Neuron (in vitro differentiated cells): ENCODE results near the gene IFNL2.

Source experiments
- H2AFZ ChIP-seq: one replicate; pipeline ENCODE4 v1.6.1; 2013; ENCODE audit warnings: low read depth, mild to moderate bottlenecking, inconsistent platforms, low read length, moderate library complexity
- H3K27me3 ChIP-seq: one replicate; pipeline ENCODE4 v1.6.1; 2013; ENCODE audit warnings: low read length; ENCODE audit not compliant: insufficient read depth
- H3K36me3 ChIP-seq: one replicate; pipeline ENCODE4 v1.6.1; 2013; ENCODE audit warnings: low read length; ENCODE audit not compliant: insufficient read depth
- H3K4me1 ChIP-seq: one replicate; pipeline ENCODE4 v1.6.1; 2013; ENCODE audit warnings: low read length; ENCODE audit not compliant: insufficient read depth
- H3K4me3 ChIP-seq: 2 replicates; pipeline ENCODE4 v1.5.1; 2013; ENCODE audit warnings: mild to moderate bottlenecking, low read length, moderate library complexity
- H3K9me3 ChIP-seq: one replicate; pipeline ENCODE4 v1.6.1; 2013; ENCODE audit warnings: low read length

The IFNL2 gene

DNA sequence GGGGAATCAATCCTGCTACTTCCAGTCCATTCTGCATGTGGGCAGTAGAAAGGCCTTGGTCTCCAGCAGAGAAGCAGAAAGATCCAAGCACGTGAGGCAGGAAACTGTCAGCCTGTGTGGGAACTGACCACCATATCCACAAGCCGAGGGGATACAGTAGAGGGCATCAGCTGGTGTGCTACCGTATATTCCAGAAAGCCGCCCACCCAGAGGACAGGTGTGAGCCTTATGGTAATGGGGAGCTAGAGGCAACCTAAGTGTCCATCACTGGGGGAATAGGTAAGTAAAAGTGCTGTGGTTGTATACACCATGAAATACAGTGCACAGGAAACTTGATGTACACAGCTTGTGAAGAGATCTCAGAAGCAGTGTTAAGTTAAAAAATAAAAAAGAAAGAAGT lies 25.2 kb downstream of the IFNL2 start:
- H3K4me3 ChIP-seq, result no peak overlapping the region
- no peaks in the 10 kb centered on the region for H3K4me1 ChIP-seq
- peaks cover 18% of the 10 kb centered on the region for H3K27me3 ChIP-seq
- no peaks in the 10 kb centered on the region for H3K36me3 ChIP-seq
- H3K9me3 ChIP-seq, result no peaks in the 10 kb centered on the region
- no peak overlapping the region for H2AFZ ChIP-seq

- peaks cover 18% of the 10 kb centered on the region for H3K27me3 ChIP-seq
- H3K4me1 ChIP-seq, result no peaks in the 10 kb centered on the region
- H2AFZ ChIP-seq, result no peak within 1 kb of the TSS
- no peak within 1 kb of the TSS for H3K4me3 ChIP-seq
- H3K36me3 ChIP-seq, result no peaks in the 10 kb centered on the region
- H3K9me3 ChIP-seq, result no peaks in the 10 kb centered on the region
Measured at GRCh38 chr19:39296055-39296645, 28.0 kb downstream of the IFNL2 start, which contains the start of gene IFNL1. IFNL1 (plus strand) TSS chr19:39296407; CDS start chr19:39296422, 15 bp downstream.

- peaks cover 18% of the 10 kb centered on the region for H3K27me3 ChIP-seq
Measured at GRCh38 chr19:39296906-39297305, 28.7 kb downstream of the IFNL2 start.

GRCh38 chr19:39297931-39298634 lies 29.9 kb downstream of the IFNL2 start:
- Histone ChIP-seq H3K9me3 (no peaks in the 10 kb centered on the region), H3K36me3 (no peaks in the 10 kb centered on the region), H3K27me3 (peaks cover 20% of the 10 kb centered on the region), H2AFZ (no peak overlapping the region), H3K4me1 (no peaks in the 10 kb centered on the region), H3K4me3 (no peak overlapping the region)

More at GRCh38 chr19:39296906-39297305, 28.7 kb downstream of the IFNL2 start:
- H3K4me1 ChIP-seq, result no peaks in the 10 kb centered on the region
- no peaks in the 10 kb centered on the region for H3K9me3 ChIP-seq
- H3K36me3 ChIP-seq, result no peaks in the 10 kb centered on the region
- no peak overlapping the region for H3K4me3 ChIP-seq
- H2AFZ ChIP-seq, result no peak overlapping the region

GRCh38 chr19:39299404-39299803 lies 31.2 kb downstream of the IFNL2 start:
- H3K27me3 ChIP-seq, result peaks cover 22% of the 10 kb centered on the region

GRCh38 chr19:39299832-39300231 lies 31.6 kb downstream of the IFNL2 start:
- H3K9me3 ChIP-seq, result no peaks in the 10 kb centered on the region
- H3K27me3 ChIP-seq, result peaks cover 24% of the 10 kb centered on the region

More at GRCh38 chr19:39299404-39299803, 31.2 kb downstream of the IFNL2 start:
- no peak overlapping the region for H2AFZ ChIP-seq
- H3K4me1 ChIP-seq, result no peaks in the 10 kb centered on the region
- no peak overlapping the region for H3K4me3 ChIP-seq
- H3K36me3 ChIP-seq, result no peaks in the 10 kb centered on the region
- no peaks in the 10 kb centered on the region for H3K9me3 ChIP-seq

GRCh38 chr19:39301021-39301420 lies 32.8 kb downstream of the IFNL2 start:
- Histone ChIP-seq H3K4me3 (no peak overlapping the region), H2AFZ (no peak overlapping the region), H3K9me3 (no peaks in the 10 kb centered on the region), H3K36me3 (no peaks in the 10 kb centered on the region), H3K27me3 (peaks cover 31% of the 10 kb centered on the region), H3K4me1 (no peaks in the 10 kb centered on the region)

More at GRCh38 chr19:39299832-39300231, 31.6 kb downstream of the IFNL2 start:
- no peak overlapping the region for H3K4me3 ChIP-seq
- no peak overlapping the region for H2AFZ ChIP-seq
- H3K36me3 ChIP-seq, result no peaks in the 10 kb centered on the region
- H3K4me1 ChIP-seq, result no peaks in the 10 kb centered on the region

DNA sequence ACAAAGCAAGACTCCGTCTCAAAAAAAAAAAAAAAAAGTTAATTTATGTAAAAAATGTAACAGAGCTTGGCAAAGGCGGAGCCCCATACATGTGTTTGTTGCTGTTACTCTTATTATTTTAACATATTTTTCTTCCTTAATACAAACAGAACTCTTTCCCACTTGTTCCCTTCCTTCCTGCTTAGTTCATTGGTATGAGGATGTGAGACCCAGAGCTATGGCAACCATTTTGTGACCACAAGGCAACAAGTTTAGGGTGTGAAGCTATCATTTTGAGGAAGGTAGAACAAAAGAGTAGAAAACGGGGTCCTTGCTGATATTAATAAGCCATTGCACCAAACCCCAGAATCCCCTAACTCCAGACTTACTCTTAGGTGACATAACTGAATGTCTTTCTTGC lies 33.4 kb downstream of the IFNL2 start:
- no peaks in the 10 kb centered on the region for H3K36me3 ChIP-seq
- H3K4me3 ChIP-seq, result no peak overlapping the region
- no peak overlapping the region for H2AFZ ChIP-seq
- H3K9me3 ChIP-seq, result no peaks in the 10 kb centered on the region
- peaks cover 1% of the 10 kb centered on the region for H3K4me1 ChIP-seq
- H3K27me3 ChIP-seq, result peaks cover 32% of the 10 kb centered on the region

DNA sequence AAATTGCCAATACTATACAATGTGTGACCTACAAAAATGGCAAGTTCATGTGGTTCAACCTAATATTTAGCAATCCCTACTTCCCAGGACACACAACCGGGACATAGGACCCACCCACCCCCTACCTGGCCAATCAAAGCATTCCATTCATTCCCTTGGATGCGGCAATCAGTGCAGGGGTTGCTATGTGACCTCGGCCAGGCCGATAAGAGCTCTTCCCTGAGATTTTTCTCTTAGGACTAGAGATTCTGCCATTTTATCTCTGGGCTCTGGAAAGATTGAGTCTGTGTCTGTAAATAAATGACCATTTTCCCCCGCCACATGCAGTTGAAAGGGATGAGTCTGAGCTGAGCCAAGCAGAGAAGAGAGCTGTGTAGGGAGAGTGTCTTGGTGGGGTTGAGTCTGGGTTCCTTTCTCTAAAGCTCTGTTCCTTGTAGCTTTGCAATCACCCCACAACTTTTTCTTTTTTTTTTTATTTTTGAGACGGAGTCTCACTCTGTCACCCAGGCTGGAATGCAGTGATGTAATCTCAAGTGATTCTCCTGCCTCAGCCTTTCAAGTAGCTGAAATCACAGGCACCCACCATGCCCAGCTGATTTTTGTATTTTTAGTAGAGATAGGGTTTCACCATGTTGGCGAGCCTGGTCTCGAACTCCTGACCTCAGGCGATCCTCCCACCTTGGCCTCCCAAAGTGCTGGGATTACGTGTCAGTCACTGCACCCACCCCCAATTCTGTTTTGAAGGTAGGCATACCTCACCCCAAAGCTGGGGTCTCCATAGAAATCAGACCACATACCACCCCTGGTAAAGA lies 35.4 kb downstream of the IFNL2 start:
- no peak overlapping the region for H2AFZ ChIP-seq
- peaks cover 40% of the 10 kb centered on the region for H3K27me3 ChIP-seq
- peaks cover 11% of the 10 kb centered on the region for H3K4me1 ChIP-seq
- no peaks in the 10 kb centered on the region for H3K9me3 ChIP-seq
- H3K4me3 ChIP-seq, result no peak overlapping the region
- H3K36me3 ChIP-seq, result no peaks in the 10 kb centered on the region

GRCh38 chr19:39304185-39304513 lies 36.0 kb downstream of the IFNL2 start:
- no peak overlapping the region for H2AFZ ChIP-seq
- H3K27me3 ChIP-seq, result peaks cover 45% of the 10 kb centered on the region
- H3K36me3 ChIP-seq, result no peaks in the 10 kb centered on the region
- H3K9me3 ChIP-seq, result no peaks in the 10 kb centered on the region
- H3K4me1 ChIP-seq, result peaks cover 11% of the 10 kb centered on the region
- H3K4me3 ChIP-seq, result no peak overlapping the region

GRCh38 chr19:39304701-39305571 lies 36.7 kb downstream of the IFNL2 start:
- no peak overlapping the region for H3K4me3 ChIP-seq
- no peaks in the 10 kb centered on the region for H3K9me3 ChIP-seq
- no peak overlapping the region for H2AFZ ChIP-seq
- peaks cover 11% of the 10 kb centered on the region for H3K4me1 ChIP-seq
- no peaks in the 10 kb centered on the region for H3K36me3 ChIP-seq
- peaks cover 45% of the 10 kb centered on the region for H3K27me3 ChIP-seq

- H3K4me1 ChIP-seq, result peaks cover 11% of the 10 kb centered on the region
- no peaks in the 10 kb centered on the region for H3K36me3 ChIP-seq
- H3K4me3 ChIP-seq, result no peak overlapping the region
- no peaks in the 10 kb centered on the region for H3K9me3 ChIP-seq
- peaks cover 45% of the 10 kb centered on the region for H3K27me3 ChIP-seq
- H2AFZ ChIP-seq, result no peak overlapping the region
Measured at GRCh38 chr19:39306075-39306474, 37.9 kb downstream of the IFNL2 start.
